Measurements from ENCODE around the gene TMEM184C. TPM values are rescaled to one million over a fixed set of nuclear protein-coding genes. Genes with fewer than 3 reads are reported as not detected.
A peak's percentile ranks its signal among the peaks of the same experiment; 100 is the strongest.

TMEM184C gene
- total and polyA plus RNA-seq, 2 experiments from 2014 or later, result 15.1 to 42.2 TPM

- Histone ChIP-seq H3K36me3 (ENCODE audit: insufficient read depth) (no peaks in the 10 kb centered on the region), H3K9me2 (ENCODE audit: insufficient read depth) (0 out of 2 replicates have a peak, but pooled peaks cover 4% of the 10 kb centered on the region), H3K4me1 (ENCODE audit: insufficient read depth) (peaks cover 3% of the 10 kb centered on the region; the same call in 1 of the 2 replicates), H2AFZ (peak overlapping the region; percentile 69), H3K27ac (ENCODE audit: low read depth) (no peak overlapping the region), H3K4me3 (no peak overlapping the region), H3K79me2 (replicated peaks; ENCODE audit: insufficient read depth) (no peaks in the 10 kb centered on the region), H3F3A (replicated peaks; ENCODE audit: low read depth) (no peaks in the 10 kb centered on the region), H3K27me3 (ENCODE audit: insufficient read depth) (no peaks in the 10 kb centered on the region), H3K4me2 (no peak overlapping the region), H4K20me1 (replicated peaks; ENCODE audit: insufficient read depth) (no peaks in the 10 kb centered on the region)
- H3K9me3 Mint-ChIP-seq, result no peaks in the 10 kb centered on the region
- peaks cover 20% of the 10 kb centered on the region for H3K4me1 Mint-ChIP-seq
- TF ChIP-seq NANOG (IDR thresholded peaks at IDR 0.05; ENCODE audit: borderline replicate concordance), result no peak
- TF ChIP-seq CREB1 (CRISPR knock-in tag; IDR thresholded peaks at IDR 0.05; ENCODE audit: low read depth), result no peak
- no peak for TF ChIP-seq JUNB (IDR thresholded peaks at IDR 0.05; ENCODE audit: unreplicated experiment)
- no peak for TF ChIP-seq REST (IDR thresholded peaks at IDR 0.05; ENCODE audit: unreplicated experiment)
- no peak for TF ChIP-seq POLR2AphosphoS5 (IDR thresholded peaks at IDR 0.05; ENCODE audit: low read depth)
- TF ChIP-seq ETS1 (IDR thresholded peaks at IDR 0.05), result no peak
- TF ChIP-seq EZH2phosphoT487 (IDR thresholded peaks at IDR 0.05; ENCODE audit: unreplicated experiment), result no peak
- no peak for TF ChIP-seq STAT1 (IDR thresholded peaks at IDR 0.05; ENCODE audit: unreplicated experiment)
- TF ChIP-seq CTCF (conservative IDR thresholded peaks at IDR 0.05; ENCODE audit: low read depth in 2 of 2), result no peak
- TF ChIP-seq EZH2 (IDR thresholded peaks at IDR 0.05; ENCODE audit: low read depth, unreplicated experiment), result no peak
- TF ChIP-seq ZNF331 (CRISPR knock-in tag; IDR thresholded peaks at IDR 0.05; ENCODE audit: low read depth), result no peak
- ATAC-seq (no peak), DNase-seq (ENCODE audit: low spot score) (no peak)
- no peak overlapping the region for H3K4me3 Mint-ChIP-seq
- H3K27me3 Mint-ChIP-seq (ENCODE audit: insufficient read depth, low read depth, poor library complexity), result peaks cover 2% of the 10 kb centered on the region
- 0 out of 2 replicates have a peak overlapping the region, but pooled peaks have one; percentile 7 for H3K27ac Mint-ChIP-seq
- no peaks in the 10 kb centered on the region for H3K36me3 Mint-ChIP-seq (ENCODE audit: low read depth)
Measured at GRCh38 chr4:147599769-147600168, 17.4 kb upstream of the TMEM184C start.
